ENCODE data around the gene HPS4. TPM values are rescaled to one million over a fixed set of nuclear protein-coding genes. Genes with fewer than 3 reads are reported as not detected.
A peak's percentile ranks its signal among the peaks of the same experiment; 100 is the strongest.

HPS4 gene
- total RNA-seq, 1 donor from 2014 or later = 34.2 TPM

- no peak overlapping the region for H3K4me3 Mint-ChIP-seq (ENCODE audit: unreplicated experiment)
- H3K4me1 Mint-ChIP-seq (ENCODE audit: unreplicated experiment) = peaks cover 11% of the 10 kb centered on the region
- H3K9me3 Mint-ChIP-seq (ENCODE audit: unreplicated experiment) = no peaks in the 10 kb centered on the region
- peaks cover 28% of the 10 kb centered on the region for H3K36me3 Mint-ChIP-seq (ENCODE audit: low read depth, unreplicated experiment)
- no peak for TF ChIP-seq CTCF (IDR thresholded peaks at IDR 0.05; ENCODE audit: unreplicated experiment)
- DNase-seq (ENCODE audit: low spot score) = no peak
- H3K27ac Mint-ChIP-seq (ENCODE audit: unreplicated experiment) = peak overlapping the region; percentile 82
- no peaks in the 10 kb centered on the region for H3K27me3 Mint-ChIP-seq (ENCODE audit: unreplicated experiment)
Measured at GRCh38 chr22:26489447-26490036, 6.0 kb upstream of the HPS4 start.

GRCh38 chr22:26487996-26488395 lies 4.4 kb upstream of the HPS4 start:
- H3K9me3 Mint-ChIP-seq (ENCODE audit: unreplicated experiment) = no peaks in the 10 kb centered on the region
- peaks cover 18% of the 10 kb centered on the region for H3K36me3 Mint-ChIP-seq (ENCODE audit: low read depth, unreplicated experiment)
- DNase-seq (ENCODE audit: low spot score) = no peak

GRCh38 chr22:26486394-26486793 lies 2.8 kb upstream of the HPS4 start:
- no peak for DNase-seq (ENCODE audit: low spot score)
- TF ChIP-seq CTCF (IDR thresholded peaks at IDR 0.05; ENCODE audit: unreplicated experiment) = no peak
- H3K4me3 Mint-ChIP-seq (ENCODE audit: unreplicated experiment) = no peak overlapping the region
- no peaks in the 10 kb centered on the region for H3K9me3 Mint-ChIP-seq (ENCODE audit: unreplicated experiment)
- H3K27ac Mint-ChIP-seq (ENCODE audit: unreplicated experiment) = no peak overlapping the region
- peaks cover 3% of the 10 kb centered on the region for H3K27me3 Mint-ChIP-seq (ENCODE audit: unreplicated experiment)
- H3K4me1 Mint-ChIP-seq (ENCODE audit: unreplicated experiment) = peaks cover 28% of the 10 kb centered on the region
- H3K36me3 Mint-ChIP-seq (ENCODE audit: low read depth, unreplicated experiment) = peaks cover 23% of the 10 kb centered on the region

More at GRCh38 chr22:26487996-26488395, 4.4 kb upstream of the HPS4 start:
- no peak for TF ChIP-seq CTCF (IDR thresholded peaks at IDR 0.05; ENCODE audit: unreplicated experiment)
- no peak overlapping the region for H3K4me3 Mint-ChIP-seq (ENCODE audit: unreplicated experiment)
- peaks cover 18% of the 10 kb centered on the region for H3K4me1 Mint-ChIP-seq (ENCODE audit: unreplicated experiment)
- no peak overlapping the region for H3K27ac Mint-ChIP-seq (ENCODE audit: unreplicated experiment)
- H3K27me3 Mint-ChIP-seq (ENCODE audit: unreplicated experiment) = peaks cover 3% of the 10 kb centered on the region

GRCh38 chr22:26485806-26486390 lies 2.3 kb upstream of the HPS4 start:
- H3K4me1 Mint-ChIP-seq (ENCODE audit: unreplicated experiment) = peaks cover 32% of the 10 kb centered on the region

More at GRCh38 chr22:26485806-26486390, 2.3 kb upstream of the HPS4 start:
- Mint-ChIP-seq H3K4me3 (ENCODE audit: unreplicated experiment) (no peak overlapping the region), H3K36me3 (ENCODE audit: low read depth, unreplicated experiment) (peaks cover 21% of the 10 kb centered on the region), H3K27me3 (ENCODE audit: unreplicated experiment) (peaks cover 3% of the 10 kb centered on the region), H3K9me3 (ENCODE audit: unreplicated experiment) (no peaks in the 10 kb centered on the region), H3K27ac (ENCODE audit: unreplicated experiment) (no peak overlapping the region)
- no peak for DNase-seq (ENCODE audit: low spot score)
- TF ChIP-seq CTCF (IDR thresholded peaks at IDR 0.05; ENCODE audit: unreplicated experiment) = no peak

All from endothelial cell (in vitro differentiated cells).